CD8-positive, alpha-beta memory T cell (primary cell): Measurements from ENCODE around the gene FLRT2. TPM values are rescaled to one million over a fixed set of nuclear protein-coding genes. Genes with fewer than 3 reads are reported as not detected.

ENCODE experiments used
- CTCF ChIA-PET: fragments of 350-600 bp; sonication (Branson Sonifier 250); formaldehyde crosslinking; loops from one replicate; lab custom pipeline; 2021; ENCODE audit warnings: antibody characterized with exemption; lab: Charles Lee
- POLR2A ChIA-PET: fragments of 350-600 bp; sonication (Branson Sonifier 250); formaldehyde crosslinking; loops from one replicate; lab custom pipeline; 2021; ENCODE audit warnings: antibody characterized with exemption; lab: Charles Lee
- DNase-seq, 5 donors: peaks; one replicate each; pipeline versions ENCODE4 v3.0.0 to v3.0.0-alpha.2; 2020 to 2022; ENCODE audit warnings: mixed read lengths in 1 of 5
- H3K27ac ChIP-seq: one replicate; pipeline ENCODE4 v1.7.0; 2013; ENCODE audit warnings: low read depth, mild to moderate bottlenecking, low read length, moderate library complexity
- H3K27me3 ChIP-seq: 2 replicates; pipeline ENCODE4 v1.7.0; 2013; ENCODE audit warnings: low read length, mild to moderate bottlenecking; ENCODE audit not compliant: insufficient read depth, poor library complexity, severe bottlenecking
- H3K36me3 ChIP-seq: 2 replicates; pipeline ENCODE4 v1.7.0; 2013; ENCODE audit warnings: mild to moderate bottlenecking, low read length, moderate library complexity; ENCODE audit not compliant: insufficient read depth
- H3K4me1 ChIP-seq: 2 replicates; pipeline ENCODE4 v1.7.0; 2013; ENCODE audit warnings: mild to moderate bottlenecking, low read length, moderate library complexity; ENCODE audit not compliant: insufficient read depth
- H3K4me3 ChIP-seq: 2 replicates; pipeline ENCODE4 v1.7.0; 2013; ENCODE audit warnings: mild to moderate bottlenecking, low read length
- H3K9me3 ChIP-seq: 2 replicates; pipeline ENCODE4 v1.7.0; 2013; ENCODE audit warnings: mild to moderate bottlenecking, low read length
- H3K27ac Mint-ChIP-seq, 8 donors: one replicate each; pipeline ENCODE4 v1.8.0; 2020 to 2021; ENCODE audit warnings: mixed read lengths in 8 of 8, mild to moderate bottlenecking in 6 of 8, inconsistent platforms in 3 of 8, moderate library complexity in 3 of 8
- H3K27me3 Mint-ChIP-seq, 2 donors: one replicate each; pipeline ENCODE4 v1.8.0; 2020 to 2021; ENCODE audit warnings: mixed read lengths in 2 of 2, mild to moderate bottlenecking in 1 of 2, moderate library complexity in 1 of 2
- H3K36me3 Mint-ChIP-seq, 3 donors: one replicate each; pipeline ENCODE4 v1.8.0; 2020 to 2021; ENCODE audit warnings: mixed read lengths in 3 of 3, inconsistent platforms in 1 of 3, mild to moderate bottlenecking in 1 of 3
- H3K4me1 Mint-ChIP-seq, 3 donors: one replicate each; pipeline ENCODE4 v1.8.0; 2020 to 2021; ENCODE audit warnings: mixed read lengths in 3 of 3, inconsistent platforms in 1 of 3, mild to moderate bottlenecking in 1 of 3
- H3K4me3 Mint-ChIP-seq, 7 donors: one replicate each; pipeline ENCODE4 v1.8.0; 2020 to 2021; ENCODE audit warnings: mixed read lengths in 7 of 7, mild to moderate bottlenecking in 6 of 7, moderate library complexity in 4 of 7, inconsistent platforms in 2 of 7
- H3K9me3 Mint-ChIP-seq, 5 donors: one replicate each; pipeline ENCODE4 v1.8.0; 2020 to 2022; ENCODE audit warnings: mixed read lengths in 5 of 5, mild to moderate bottlenecking in 3 of 5, moderate library complexity in 2 of 5, inconsistent platforms in 1 of 5
- polyA plus RNA-seq: library from polyadenylated mRNA; unstranded; fragments of 300-500 nt; fragmentation: Illumina TruSeq; gene quantifications from one replicate; pipeline ENCODE4 v1.2.3, GENCODE V29; 2021
- total RNA-seq, 2 experiments: library from RNA; stranded (reverse); gene quantifications; one replicate each; pipeline ENCODE4 v1.2.3, GENCODE V29; 2021

The FLRT2 gene
- total and polyA plus RNA-seq, 3 experiments from 2014 or later, result not detected

- Mint-ChIP-seq H3K36me3 (no peaks in the 10 kb centered on the region), H3K4me3 (no peak overlapping the region), H3K4me1 (no peaks in the 10 kb centered on the region), H3K9me3 (peaks cover 0 to 7% (median 5%) of the 10 kb centered on the region in 5 donors), H3K27ac (no peak overlapping the region), H3K27me3 (no peaks in the 10 kb centered on the region)
- Histone ChIP-seq H3K4me3 (no peak overlapping the region), H3K36me3 (no peaks in the 10 kb centered on the region), H3K9me3 (no peaks in the 10 kb centered on the region), H3K27ac (no peak overlapping the region), H3K4me1 (no peaks in the 10 kb centered on the region), H3K27me3 (no peaks in the 10 kb centered on the region)
- ChIA-PET POLR2A (interaction anchor here (0.6 kb wide), 1 partner anchor 10 kb away, joined by 3 read pairs; no protein-coding TSS in a partner anchor), CTCF (no interaction called here)
- DNase-seq, result no peak
These were observed 133.7 kb downstream of the FLRT2 start for GRCh38 chr14:85663667-85664066.

- no peak overlapping the region for H3K4me3 Mint-ChIP-seq
- Histone ChIP-seq H3K4me1 (no peaks in the 10 kb centered on the region), H3K4me3 (no peak overlapping the region), H3K36me3 (no peaks in the 10 kb centered on the region), H3K9me3 (no peaks in the 10 kb centered on the region), H3K27ac (no peak overlapping the region), H3K27me3 (no peaks in the 10 kb centered on the region)
- no peaks in the 10 kb centered on the region for H3K4me1 Mint-ChIP-seq
- CTCF ChIA-PET, result no interaction called here
- POLR2A ChIA-PET, result no interaction called here
- no peaks in the 10 kb centered on the region for H3K36me3 Mint-ChIP-seq
- no peak overlapping the region for H3K27ac Mint-ChIP-seq
- DNase-seq, result no peak
- H3K27me3 Mint-ChIP-seq, result no peaks in the 10 kb centered on the region
- peaks cover 2 to 11% (median 6%) of the 10 kb centered on the region in 5 donors for H3K9me3 Mint-ChIP-seq
These were observed 146.0 kb downstream of the FLRT2 start for GRCh38 chr14:85675957-85676356.

GRCh38 chr14:85686908-85687307 is 157.0 kb downstream of the FLRT2 start:
- no peak overlapping the region for H3K4me3 ChIP-seq
- Mint-ChIP-seq H3K9me3 (peaks cover 0 to 13% (median 3%) of the 10 kb centered on the region in 5 donors), H3K4me1 (no peaks in the 10 kb centered on the region), H3K36me3 (no peaks in the 10 kb centered on the region), H3K4me3 (no peak overlapping the region), H3K27ac (no peak overlapping the region), H3K27me3 (no peaks in the 10 kb centered on the region)
- H3K9me3 ChIP-seq, result no peaks in the 10 kb centered on the region
- no peaks in the 10 kb centered on the region for H3K36me3 ChIP-seq
- no peak overlapping the region for H3K27ac ChIP-seq
- ChIA-PET CTCF (no interaction called here), POLR2A (no interaction called here)
- H3K4me1 ChIP-seq, result no peaks in the 10 kb centered on the region
- no peaks in the 10 kb centered on the region for H3K27me3 ChIP-seq
- DNase-seq, result no peak

GRCh38 chr14:85687456-85687855 is 157.5 kb downstream of the FLRT2 start:
- ChIA-PET CTCF (no interaction called here), POLR2A (no interaction called here)
- H3K9me3 ChIP-seq, result no peaks in the 10 kb centered on the region
- Mint-ChIP-seq H3K27ac (no peak overlapping the region), H3K4me1 (no peaks in the 10 kb centered on the region), H3K4me3 (no peak overlapping the region), H3K27me3 (no peaks in the 10 kb centered on the region), H3K36me3 (no peaks in the 10 kb centered on the region), H3K9me3 (peaks cover 0 to 13% (median 3%) of the 10 kb centered on the region in 5 donors)
- no peak overlapping the region for H3K4me3 ChIP-seq
- H3K36me3 ChIP-seq, result no peaks in the 10 kb centered on the region
- H3K27ac ChIP-seq, result no peak overlapping the region
- H3K27me3 ChIP-seq, result no peaks in the 10 kb centered on the region
- no peaks in the 10 kb centered on the region for H3K4me1 ChIP-seq
- no peak for DNase-seq

DNA sequence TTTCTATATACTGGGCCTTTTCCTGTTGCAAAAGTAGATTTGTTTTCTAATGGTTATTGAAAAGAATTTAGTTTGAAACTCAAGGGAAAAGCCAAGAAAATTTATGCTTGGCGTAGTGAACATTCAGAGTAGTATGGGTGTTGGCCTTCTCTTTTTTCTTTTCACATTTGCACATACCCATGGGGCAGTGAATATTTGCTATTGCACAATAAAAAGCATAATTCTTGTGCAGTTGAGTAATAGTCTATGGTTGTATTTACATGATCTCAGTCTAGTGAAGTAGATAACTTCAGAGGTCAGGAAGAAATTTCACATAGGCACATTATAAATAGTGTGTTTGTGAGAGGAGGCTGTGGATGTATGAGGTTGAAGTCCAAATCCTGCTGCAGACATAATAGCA is 158.1 kb downstream of the FLRT2 start:
- POLR2A ChIA-PET, result no interaction called here
- no peaks in the 10 kb centered on the region for H3K27me3 ChIP-seq
- H3K9me3 ChIP-seq, result no peaks in the 10 kb centered on the region
- H3K4me1 ChIP-seq, result no peaks in the 10 kb centered on the region
- Mint-ChIP-seq H3K4me1 (no peaks in the 10 kb centered on the region), H3K4me3 (no peak overlapping the region), H3K27ac (no peak overlapping the region), H3K9me3 (peaks cover 0 to 10% (median 3%) of the 10 kb centered on the region in 5 donors), H3K36me3 (no peaks in the 10 kb centered on the region), H3K27me3 (no peaks in the 10 kb centered on the region)
- no peak for DNase-seq
- H3K27ac ChIP-seq, result no peak overlapping the region
- H3K36me3 ChIP-seq, result no peaks in the 10 kb centered on the region
- H3K4me3 ChIP-seq, result no peak overlapping the region
- CTCF ChIA-PET, result no interaction called here

- Mint-ChIP-seq H3K4me3 (no peak overlapping the region), H3K36me3 (no peaks in the 10 kb centered on the region), H3K9me3 (peaks cover 2 to 6% (median 4%) of the 10 kb centered on the region in 5 donors), H3K4me1 (no peaks in the 10 kb centered on the region), H3K27me3 (no peaks in the 10 kb centered on the region), H3K27ac (no peak overlapping the region)
- no peaks in the 10 kb centered on the region for H3K36me3 ChIP-seq
- DNase-seq, result no peak
- H3K4me3 ChIP-seq, result no peak overlapping the region
- ChIA-PET CTCF (no interaction called here), POLR2A (no interaction called here)
- H3K4me1 ChIP-seq, result no peaks in the 10 kb centered on the region
- no peaks in the 10 kb centered on the region for H3K27me3 ChIP-seq
- no peaks in the 10 kb centered on the region for H3K9me3 ChIP-seq
- no peak overlapping the region for H3K27ac ChIP-seq
These were observed 165.4 kb downstream of the FLRT2 start for GRCh38 chr14:85695300-85695699.

DNA sequence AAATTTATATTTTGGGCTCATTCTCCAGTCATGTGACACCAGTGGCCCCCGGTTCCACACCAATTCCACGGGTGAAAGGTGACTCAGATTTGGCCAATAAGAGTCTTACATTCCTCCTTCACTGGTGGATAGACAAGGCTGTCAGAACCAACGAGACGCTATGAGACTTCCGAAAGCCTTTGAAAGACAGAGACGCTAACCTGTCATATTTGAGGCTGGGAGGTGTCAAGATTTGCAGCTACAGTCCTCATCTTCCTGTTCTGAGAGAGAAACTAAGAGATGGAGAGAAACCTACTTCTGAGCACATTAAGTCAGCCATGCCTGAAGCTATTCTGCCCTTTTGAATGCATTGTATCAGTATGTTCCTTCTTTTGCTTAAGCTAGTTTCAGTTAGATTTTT is 171.2 kb downstream of the FLRT2 start:
- no peak for DNase-seq
- Histone ChIP-seq H3K4me1 (no peaks in the 10 kb centered on the region), H3K4me3 (no peak overlapping the region), H3K36me3 (no peaks in the 10 kb centered on the region), H3K27ac (no peak overlapping the region), H3K9me3 (no peaks in the 10 kb centered on the region), H3K27me3 (no peaks in the 10 kb centered on the region)
- Mint-ChIP-seq H3K4me3 (no peak overlapping the region), H3K9me3 (peaks cover 3 to 6% (median 4%) of the 10 kb centered on the region in 5 donors), H3K4me1 (no peaks in the 10 kb centered on the region), H3K27me3 (no peaks in the 10 kb centered on the region), H3K27ac (no peak overlapping the region), H3K36me3 (no peaks in the 10 kb centered on the region)
- ChIA-PET CTCF (no interaction called here), POLR2A (no interaction called here)

DNA sequence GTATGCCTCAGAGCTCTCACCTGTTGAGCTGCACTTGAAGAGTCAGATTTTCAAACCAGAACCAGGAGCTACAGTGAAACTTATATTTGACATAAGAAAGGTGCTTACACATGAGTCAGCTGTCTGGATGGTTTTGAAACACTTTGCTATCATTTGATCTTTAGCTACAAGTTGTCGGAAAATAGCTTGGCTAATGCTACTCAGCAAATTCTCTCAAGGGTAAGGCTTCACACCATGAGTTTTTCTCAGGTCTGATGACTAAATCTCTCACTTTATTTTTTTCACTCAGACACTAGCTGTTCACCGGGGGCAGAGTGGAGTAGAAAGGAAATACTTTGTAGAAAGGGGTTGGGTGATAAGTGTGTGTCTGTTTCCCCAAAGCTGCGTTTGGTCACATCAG is 171.8 kb downstream of the FLRT2 start:
- CTCF ChIA-PET, result no interaction called here
- H3K4me3 Mint-ChIP-seq, result no peak overlapping the region
- Histone ChIP-seq H3K36me3 (no peaks in the 10 kb centered on the region), H3K4me3 (no peak overlapping the region), H3K27me3 (no peaks in the 10 kb centered on the region), H3K27ac (no peak overlapping the region), H3K9me3 (no peaks in the 10 kb centered on the region), H3K4me1 (no peaks in the 10 kb centered on the region)
- H3K4me1 Mint-ChIP-seq, result no peaks in the 10 kb centered on the region
- no peaks in the 10 kb centered on the region for H3K36me3 Mint-ChIP-seq
- H3K27me3 Mint-ChIP-seq, result no peaks in the 10 kb centered on the region
- POLR2A ChIA-PET, result no interaction called here
- H3K27ac Mint-ChIP-seq, result no peak overlapping the region
- DNase-seq, result no peak
- H3K9me3 Mint-ChIP-seq, result peaks cover 3 to 6% (median 4%) of the 10 kb centered on the region in 5 donors

DNA sequence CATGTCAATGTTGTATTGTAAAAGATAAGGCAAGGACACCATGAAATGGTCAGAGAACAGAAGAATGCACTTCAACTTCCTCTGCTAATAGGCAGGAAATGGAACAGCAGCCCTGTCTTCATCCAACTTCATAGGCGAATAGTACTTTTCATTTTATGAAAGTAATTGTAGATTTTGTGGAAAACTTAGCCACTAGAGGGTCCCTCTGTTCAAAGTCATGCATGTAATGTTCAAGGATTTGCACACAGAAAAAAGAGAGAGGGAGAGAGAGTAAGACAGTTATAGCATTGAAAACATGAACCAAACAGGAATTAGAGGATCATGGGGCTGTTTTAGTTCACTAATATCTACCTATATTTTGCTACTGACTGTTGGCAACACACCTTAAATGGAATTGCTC is 172.2 kb downstream of the FLRT2 start:
- H3K4me1 Mint-ChIP-seq, result no peaks in the 10 kb centered on the region
- H3K36me3 Mint-ChIP-seq, result no peaks in the 10 kb centered on the region
- H3K9me3 Mint-ChIP-seq, result peaks cover 3 to 6% (median 4%) of the 10 kb centered on the region in 5 donors
- Histone ChIP-seq H3K27ac (no peak overlapping the region), H3K9me3 (no peaks in the 10 kb centered on the region), H3K36me3 (no peaks in the 10 kb centered on the region), H3K4me1 (no peaks in the 10 kb centered on the region), H3K4me3 (no peak overlapping the region), H3K27me3 (no peaks in the 10 kb centered on the region)
- no peak for DNase-seq
- no peak overlapping the region for H3K27ac Mint-ChIP-seq
- no peaks in the 10 kb centered on the region for H3K27me3 Mint-ChIP-seq
- no peak overlapping the region for H3K4me3 Mint-ChIP-seq
- CTCF ChIA-PET, result no interaction called here
- POLR2A ChIA-PET, result no interaction called here
